GM12892 (cell line): ENCODE data around the gene NEMF.
"Not testable (repeated sequence)": the region's sequence is repeated elsewhere in the genome, so short reads cannot be mapped to it uniquely, and the experiment has no call there.

ENCODE experiments used
- DNase-seq: peaks from one replicate; pipeline ENCODE4 v3.0.0; 2011; ENCODE audit not compliant: insufficient read length
- FAIRE-seq: peaks from 2 replicates; lab custom pipeline; 2011; peaks lifted over from hg19 to GRCh38; lab: Jason Lieb, UNC
- POLR2A ChIP-seq: IDR thresholded peaks from 2 replicates; pipeline ENCODE4 v1.6.1; 2011; ENCODE audit warnings: low read depth, low read length, control low read depth
- POLR2AphosphoS5 ChIP-seq: IDR thresholded peaks from 2 replicates; pipeline ENCODE4 v1.6.1; 2011; ENCODE audit warnings: low read depth, low read length, control low read depth
- TAF1 ChIP-seq: IDR thresholded peaks from 2 replicates; pipeline ENCODE4 v1.6.1; 2011; ENCODE audit warnings: low read depth, mild to moderate bottlenecking, control low read depth, low read length, borderline replicate concordance

Gene NEMF

DNA sequence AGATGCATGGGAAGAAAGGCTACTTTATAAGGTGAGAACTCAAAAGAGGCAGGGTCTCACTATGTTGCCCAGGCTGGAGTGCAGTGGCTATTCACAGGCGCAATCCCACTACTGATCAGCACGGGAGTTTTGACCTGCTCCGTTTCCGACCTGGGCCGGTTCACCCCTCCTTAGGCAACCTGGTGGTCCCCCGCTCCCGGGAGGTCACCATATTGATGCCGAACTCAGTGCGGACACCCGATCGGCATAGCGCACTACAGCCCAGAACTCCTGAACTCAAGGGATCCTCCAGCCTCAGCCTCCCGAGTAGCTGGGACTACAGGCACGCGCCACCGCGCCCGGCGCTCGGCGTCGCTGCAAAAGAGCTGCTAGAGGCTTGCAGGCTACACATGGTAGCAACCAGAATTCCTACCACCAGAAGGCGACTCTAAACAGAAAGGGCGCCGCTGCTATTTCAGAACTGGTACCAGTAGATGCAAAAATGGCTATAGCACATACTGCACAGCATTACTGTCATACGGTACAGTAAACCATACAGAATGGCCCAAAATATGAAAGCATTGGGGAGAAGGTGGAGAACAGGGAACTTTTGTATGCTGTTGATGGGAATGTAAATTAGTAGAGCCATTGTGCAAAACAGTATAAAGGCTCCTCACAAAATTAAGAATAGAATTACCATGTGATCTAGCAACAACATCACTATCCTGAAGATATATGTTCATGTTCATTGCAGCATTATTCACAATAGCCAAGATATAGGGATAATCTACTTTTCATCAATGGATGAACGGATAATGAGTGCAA is 1.2 kb upstream of the NEMF start:
- FAIRE-seq (no peak), DNase-seq (no peak)
- TF ChIP-seq POLR2AphosphoS5 (no peak), TAF1 (no peak), POLR2A (no peak)

DNA sequence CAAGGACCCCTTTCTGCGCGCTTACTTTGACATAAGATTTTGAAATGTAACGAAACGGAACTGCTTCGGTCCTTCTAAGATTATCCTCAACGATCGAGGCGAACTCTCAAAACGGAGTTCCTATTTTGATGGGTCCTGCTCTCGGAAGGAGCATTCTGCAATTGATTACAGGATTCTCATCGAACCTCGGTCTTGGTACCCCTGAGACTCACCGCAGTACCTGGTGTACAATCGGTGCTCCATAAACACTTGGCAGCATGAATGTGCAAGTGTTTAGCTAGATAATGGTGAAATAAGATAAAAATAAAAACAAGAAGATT is 530 bp upstream of the NEMF start:
- DNase-seq (no peak), FAIRE-seq (no peak)
- TF ChIP-seq POLR2A (no peak), POLR2AphosphoS5 (no peak), TAF1 (no peak)

DNA sequence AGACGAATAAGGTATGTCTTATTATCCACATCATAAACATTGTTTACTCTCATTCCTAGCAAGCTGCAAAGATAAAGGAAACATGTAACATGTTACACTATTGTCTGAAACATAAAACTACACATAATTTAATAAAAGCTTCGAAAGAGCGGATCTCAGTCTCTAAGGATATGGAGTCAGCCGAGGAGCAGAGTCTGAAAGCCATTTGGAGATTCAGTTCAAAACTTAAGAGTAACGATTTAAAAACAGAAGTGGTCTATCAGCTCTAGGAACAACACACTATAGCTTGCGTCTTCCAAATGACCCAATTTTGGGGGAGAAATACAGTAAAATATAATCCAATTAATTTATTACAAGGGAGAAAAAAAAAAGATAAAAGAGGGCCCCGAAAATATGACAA is 775 bp downstream of the NEMF start:
- FAIRE-seq (no peak), DNase-seq (no peak)
- TF ChIP-seq TAF1 (no peak), POLR2A (no peak), POLR2AphosphoS5 (no peak)

DNA sequence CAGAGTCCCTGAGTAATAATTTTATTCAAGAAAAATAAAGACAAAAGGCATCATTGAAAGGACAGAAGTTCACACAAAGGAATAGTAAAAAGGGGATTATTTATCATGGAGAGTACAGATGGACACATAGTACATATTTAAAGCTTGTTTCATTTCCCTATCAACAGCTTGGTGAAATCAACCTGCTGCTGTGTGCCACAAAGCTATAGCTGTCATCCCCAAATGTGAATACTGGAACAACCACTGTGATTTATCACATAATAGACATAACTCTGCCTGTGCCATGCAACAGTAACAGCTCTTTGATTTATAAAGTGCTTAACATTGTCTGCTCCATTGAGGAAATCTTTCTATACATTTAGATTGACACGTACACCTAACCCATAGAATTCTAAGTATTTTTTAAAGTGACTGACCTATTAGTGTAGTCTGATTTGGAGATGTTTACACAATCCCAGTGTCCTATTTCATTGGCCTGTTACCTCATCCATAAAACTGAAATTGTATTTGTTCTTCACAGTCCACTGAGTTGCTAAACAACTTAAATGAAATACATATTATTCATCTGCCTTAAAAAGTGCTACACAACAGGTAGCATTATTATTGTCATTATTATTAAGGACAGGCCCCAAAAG is 3.3 kb downstream of the NEMF start:
- no peak for TF ChIP-seq TAF1
- TF ChIP-seq POLR2AphosphoS5: no peak
- FAIRE-seq (no peak), DNase-seq (no peak)

DNA sequence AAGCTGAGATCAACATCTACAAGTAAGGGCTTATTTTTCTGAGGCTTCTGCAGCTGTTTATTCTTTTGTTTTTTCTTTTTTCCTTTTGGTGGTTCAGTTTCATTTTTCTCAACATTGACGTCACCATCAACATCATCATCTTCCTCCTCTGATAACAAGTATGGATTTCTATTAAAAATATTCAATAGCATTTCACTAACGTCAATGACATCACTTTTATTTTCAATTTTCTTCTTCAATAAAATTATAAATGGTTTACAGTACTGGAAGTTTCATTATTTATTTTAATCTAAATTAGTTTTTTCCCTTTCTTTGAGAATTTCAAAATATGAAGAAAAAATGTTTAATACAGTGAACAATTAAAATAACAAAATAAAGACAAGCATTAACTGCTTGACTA is 23.9 kb downstream of the NEMF start:
- no peak for TF ChIP-seq POLR2AphosphoS5
- TF ChIP-seq TAF1: no peak
- TF ChIP-seq POLR2A: no peak
- DNase-seq: no peak
- no peak for FAIRE-seq

DNA sequence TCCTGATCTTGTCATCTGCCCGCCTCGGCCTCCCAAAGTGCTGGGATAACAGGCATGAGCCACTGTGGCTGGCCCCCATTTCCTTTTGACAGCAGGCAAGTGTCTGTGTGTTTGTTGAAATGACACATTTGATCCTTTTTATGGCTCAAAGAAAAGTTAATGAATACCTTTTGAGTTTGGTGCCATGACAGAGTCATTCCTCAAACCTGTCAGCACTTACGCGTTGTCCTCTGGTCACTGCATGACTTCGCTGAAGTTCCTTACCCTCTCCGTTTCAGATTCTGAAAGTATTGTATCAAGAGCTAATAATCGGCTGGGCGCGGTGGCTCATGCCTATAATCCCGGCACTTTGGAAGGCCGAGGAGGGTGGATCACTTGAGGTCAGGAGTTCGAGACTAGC is 32.4 kb downstream of the NEMF start:
- TF ChIP-seq POLR2A (no peak), POLR2AphosphoS5 (no peak)
- FAIRE-seq (no peak), DNase-seq (no peak)

DNA sequence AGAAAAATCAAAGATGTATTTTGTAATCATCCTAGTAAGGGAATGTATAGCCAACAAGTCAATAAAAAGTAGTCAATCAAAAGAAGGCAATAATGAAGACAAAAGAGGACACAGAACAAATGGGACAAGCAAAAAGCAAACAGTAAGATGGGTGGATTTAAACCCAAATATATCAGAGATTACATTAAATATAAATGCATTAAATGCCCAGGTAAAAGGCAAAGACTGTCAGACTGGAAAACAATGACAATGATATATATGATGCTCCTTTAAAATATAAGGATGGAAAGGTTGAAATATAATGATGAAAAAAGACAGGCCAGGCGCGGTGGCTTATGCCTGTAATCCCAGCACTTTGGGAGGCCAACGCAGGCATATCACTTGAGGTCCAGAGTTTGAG is 35.7 kb downstream of the NEMF start:
- no peak for TF ChIP-seq POLR2A
- no peak for TF ChIP-seq TAF1
- TF ChIP-seq POLR2AphosphoS5: no peak
- FAIRE-seq (no peak), DNase-seq (no peak)

DNA sequence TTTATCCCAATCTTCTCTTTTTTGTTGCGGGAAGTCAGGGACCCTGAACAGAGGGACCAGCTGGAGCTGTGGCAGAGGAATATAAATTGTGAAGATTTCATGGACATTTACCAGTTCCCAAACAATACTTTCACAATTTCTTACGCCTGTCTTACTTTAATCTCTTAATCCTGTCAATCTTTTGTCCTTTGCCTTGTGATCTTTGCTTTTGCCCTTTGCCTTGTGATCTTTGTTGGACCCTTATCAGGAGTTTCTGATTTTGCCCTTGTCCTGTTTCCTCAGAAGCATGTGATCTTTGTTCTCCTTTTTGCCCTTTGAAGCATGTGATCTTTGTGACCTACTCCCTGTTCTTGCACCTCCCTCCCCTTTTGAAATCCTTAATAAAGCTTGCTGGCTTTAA is 36.5 kb downstream of the NEMF start:
- DNase-seq, FAIRE-seq: not testable (repeated sequence)

DNA sequence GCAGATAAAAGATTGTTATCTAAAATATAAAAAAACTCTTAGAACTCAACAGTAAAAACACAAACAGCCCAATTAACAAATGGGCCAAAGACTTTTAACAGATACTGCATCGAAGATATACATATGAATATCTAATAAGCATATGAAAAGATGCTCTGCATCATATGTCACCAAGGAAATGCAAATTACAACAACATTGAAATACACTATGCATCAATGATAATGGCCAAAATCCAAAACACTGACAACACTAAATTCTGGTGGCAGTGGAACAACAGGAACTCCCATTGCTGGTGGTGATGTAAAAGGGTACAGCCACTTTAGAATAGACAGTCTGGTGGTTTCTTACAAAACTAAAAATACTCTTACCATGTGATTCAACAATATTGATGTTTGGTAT is 43.8 kb downstream of the NEMF start:
- no peak for FAIRE-seq
- no peak for DNase-seq
- TF ChIP-seq TAF1 (no peak), POLR2AphosphoS5 (no peak), POLR2A (no peak)

DNA sequence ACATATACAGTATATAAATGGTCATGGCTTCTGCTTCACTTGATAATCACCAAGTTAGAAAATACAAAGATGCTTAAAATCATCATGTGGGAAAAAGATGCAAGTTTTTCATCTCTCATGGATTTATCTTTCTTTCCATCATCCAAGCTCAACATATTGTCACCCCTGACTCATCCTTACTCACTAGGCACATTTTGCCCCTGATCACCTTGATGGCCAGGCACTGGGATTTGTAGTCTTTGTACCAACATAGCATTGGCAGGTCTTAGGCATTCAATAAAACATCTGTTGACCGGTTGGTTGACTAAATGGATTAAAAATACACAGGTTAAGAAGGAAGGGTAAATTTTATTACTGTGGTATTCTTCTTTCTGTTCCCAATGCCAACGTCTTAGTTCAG is 56.6 kb downstream of the NEMF start:
- TF ChIP-seq POLR2A (no peak), TAF1 (no peak), POLR2AphosphoS5 (no peak)
- DNase-seq (no peak), FAIRE-seq (peak; percentile 38)

DNA sequence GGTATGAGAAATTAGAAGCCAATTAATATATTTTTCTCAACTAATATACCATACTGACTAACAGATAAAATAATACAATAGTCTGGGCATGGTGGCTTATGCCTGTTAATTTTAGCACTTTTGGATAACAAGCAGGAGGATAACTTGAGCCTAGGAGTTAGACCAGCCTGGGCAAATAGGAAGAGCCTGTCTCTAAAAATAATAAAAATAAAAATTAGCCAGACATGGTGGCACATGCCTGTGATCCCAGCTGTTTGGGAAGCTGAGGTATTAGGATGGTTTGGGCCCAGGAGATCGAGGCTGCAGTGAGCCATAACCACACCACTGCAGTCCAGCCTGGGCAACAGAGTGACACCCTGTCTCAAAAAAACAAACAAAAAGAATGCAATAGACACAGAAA is 60.0 kb downstream of the NEMF start:
- FAIRE-seq (no peak), DNase-seq (no peak)

DNA sequence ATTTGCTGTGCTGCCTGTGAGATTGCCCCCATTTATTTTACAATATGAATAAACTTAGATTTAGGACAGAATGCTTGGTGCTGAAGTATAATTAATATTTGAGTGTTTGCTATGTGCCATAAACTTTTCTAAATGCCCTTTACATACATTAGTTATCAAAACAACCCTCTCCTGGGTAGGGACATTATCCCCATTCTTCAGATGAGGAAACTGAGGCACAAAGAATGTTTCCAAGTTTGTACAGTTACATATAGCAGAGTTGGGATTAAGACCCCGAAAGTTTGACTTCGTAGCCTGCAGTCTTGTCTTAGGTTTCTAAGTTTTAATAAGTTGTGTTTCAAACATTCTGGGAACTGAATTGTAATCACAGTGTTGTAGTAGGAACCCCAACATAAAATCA is 66.3 kb downstream of the NEMF start:
- no peak for DNase-seq
- FAIRE-seq: no peak
- TF ChIP-seq TAF1 (no peak), POLR2AphosphoS5 (no peak), POLR2A (no peak)

More for the DNA sequence above, 60.0 kb downstream of the NEMF start:
- TF ChIP-seq POLR2AphosphoS5 (no peak), TAF1 (no peak)
